Measurements from ENCODE around the gene EID1. TPM values are rescaled to one million over a fixed set of nuclear protein-coding genes. Genes with fewer than 3 reads are reported as not detected.

Gene EID1
- total RNA-seq, 4 donors from 2014 or later = 57.6 to 88.6 (median 84.7) TPM

DNA sequence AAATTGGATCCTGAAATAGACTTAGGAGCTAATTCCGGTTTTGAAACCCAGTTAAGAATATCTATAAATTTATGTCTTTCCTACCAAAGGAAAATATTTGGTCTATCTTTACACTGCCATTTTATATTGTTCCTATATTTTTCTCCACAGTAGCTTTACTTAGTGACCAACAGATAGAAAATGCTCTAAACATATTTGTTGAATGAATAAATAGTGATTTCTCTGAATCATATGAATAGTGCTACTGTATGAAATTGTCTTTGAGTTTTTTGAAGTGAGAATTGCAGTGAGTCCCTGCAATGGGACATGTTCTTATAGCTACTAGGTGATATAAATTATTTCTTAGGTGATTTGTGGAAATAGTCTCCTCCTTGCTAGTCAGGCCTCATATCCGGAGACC, 18.5 kb upstream of the EID1 start:
- peaks cover 10% of the 10 kb centered on the region for H3K4me1 ChIP-seq
- no peaks in the 10 kb centered on the region for H3K36me3 ChIP-seq
- no peaks in the 10 kb centered on the region for H3K9me3 ChIP-seq
- DNase-seq (ENCODE audit: low spot score in 2 of 2) = no peak
- H3K27me3 ChIP-seq = no peaks in the 10 kb centered on the region
- no peak for TF ChIP-seq POLR2AphosphoS5 (IDR thresholded peaks at IDR 0.05)
- TF ChIP-seq EP300 (IDR thresholded peaks at IDR 0.05) = no peak
- TF ChIP-seq, protein P1, sequence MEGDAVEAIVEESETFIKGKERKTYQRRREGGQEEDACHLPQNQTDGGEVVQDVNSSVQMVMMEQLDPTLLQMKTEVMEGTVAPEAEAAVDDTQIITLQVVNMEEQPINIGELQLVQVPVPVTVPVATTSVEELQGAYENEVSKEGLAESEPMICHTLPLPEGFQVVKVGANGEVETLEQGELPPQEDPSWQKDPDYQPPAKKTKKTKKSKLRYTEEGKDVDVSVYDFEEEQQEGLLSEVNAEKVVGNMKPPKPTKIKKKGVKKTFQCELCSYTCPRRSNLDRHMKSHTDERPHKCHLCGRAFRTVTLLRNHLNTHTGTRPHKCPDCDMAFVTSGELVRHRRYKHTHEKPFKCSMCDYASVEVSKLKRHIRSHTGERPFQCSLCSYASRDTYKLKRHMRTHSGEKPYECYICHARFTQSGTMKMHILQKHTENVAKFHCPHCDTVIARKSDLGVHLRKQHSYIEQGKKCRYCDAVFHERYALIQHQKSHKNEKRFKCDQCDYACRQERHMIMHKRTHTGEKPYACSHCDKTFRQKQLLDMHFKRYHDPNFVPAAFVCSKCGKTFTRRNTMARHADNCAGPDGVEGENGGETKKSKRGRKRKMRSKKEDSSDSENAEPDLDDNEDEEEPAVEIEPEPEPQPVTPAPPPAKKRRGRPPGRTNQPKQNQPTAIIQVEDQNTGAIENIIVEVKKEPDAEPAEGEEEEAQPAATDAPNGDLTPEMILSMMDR (IDR thresholded peaks at IDR 0.05) = no peak
- TF ChIP-seq POLR2A (IDR thresholded peaks at IDR 0.05) = no peak
- no peak overlapping the region for H3K27ac ChIP-seq
- no peak overlapping the region for H3K4me3 ChIP-seq
- 90% methylated on average over 2 of the region's 2 CpGs for WGBS

DNA sequence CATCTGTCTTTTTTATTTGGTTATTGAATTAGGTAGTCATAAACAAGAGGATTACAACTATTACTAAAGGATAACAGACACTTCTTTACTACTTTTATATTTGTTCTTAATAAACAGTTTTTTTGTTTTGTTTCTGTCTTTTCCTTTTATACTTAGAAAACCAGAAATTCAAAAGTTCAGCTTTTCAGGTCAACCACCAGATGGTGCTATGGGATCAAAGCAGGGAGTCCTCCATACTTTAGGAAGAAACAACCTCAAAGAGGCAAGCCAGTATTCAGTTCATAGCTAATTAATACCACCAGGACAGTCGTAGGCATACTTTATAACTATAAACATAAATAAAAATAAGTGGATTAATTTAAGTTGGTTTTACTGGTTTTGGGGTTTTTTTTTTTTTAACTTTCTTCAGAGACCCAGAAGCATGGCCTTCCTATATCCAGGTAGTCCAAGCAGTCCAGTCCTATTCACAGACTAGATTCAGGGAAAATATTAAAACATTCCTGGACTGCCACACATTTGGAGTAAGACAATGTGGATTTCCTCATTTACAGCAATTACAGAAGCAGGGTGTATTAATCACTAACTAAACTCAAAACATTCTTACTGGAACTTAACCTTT, 16.0 kb upstream of the EID1 start:
- 2% methylated on average over 1 of the region's 1 CpG for WGBS
- Histone ChIP-seq H3K4me1 (no peaks in the 10 kb centered on the region), H3K27ac (no peak overlapping the region), H3K36me3 (no peaks in the 10 kb centered on the region), H3K4me3 (no peak overlapping the region), H3K9me3 (no peaks in the 10 kb centered on the region), H3K27me3 (no peaks in the 10 kb centered on the region)
- TF ChIP-seq, protein P1 (IDR thresholded peaks at IDR 0.05) = peak; percentile 74 to 93
- TF ChIP-seq EP300 (IDR thresholded peaks at IDR 0.05) (no peak), POLR2A (IDR thresholded peaks at IDR 0.05) (no peak), POLR2AphosphoS5 (IDR thresholded peaks at IDR 0.05) (no peak)
- no peak for DNase-seq (ENCODE audit: low spot score in 2 of 2)

GRCh38 chr15:48862705-48863104, 15.2 kb upstream of the EID1 start:
- no peaks in the 10 kb centered on the region for H3K36me3 ChIP-seq
- no peak overlapping the region for H3K27ac ChIP-seq
- H3K4me3 ChIP-seq = no peak overlapping the region
- no peaks in the 10 kb centered on the region for H3K4me1 ChIP-seq
- TF ChIP-seq, protein P1 (IDR thresholded peaks at IDR 0.05) = no peak
- TF ChIP-seq POLR2A (IDR thresholded peaks at IDR 0.05) = no peak
- no peak for TF ChIP-seq POLR2AphosphoS5 (IDR thresholded peaks at IDR 0.05)
- TF ChIP-seq EP300 (IDR thresholded peaks at IDR 0.05) = no peak
- no peak for DNase-seq (ENCODE audit: low spot score in 2 of 2)
- no peaks in the 10 kb centered on the region for H3K9me3 ChIP-seq
- WGBS = 88% methylated on average over 1 of the region's 1 CpG
- no peaks in the 10 kb centered on the region for H3K27me3 ChIP-seq

DNA sequence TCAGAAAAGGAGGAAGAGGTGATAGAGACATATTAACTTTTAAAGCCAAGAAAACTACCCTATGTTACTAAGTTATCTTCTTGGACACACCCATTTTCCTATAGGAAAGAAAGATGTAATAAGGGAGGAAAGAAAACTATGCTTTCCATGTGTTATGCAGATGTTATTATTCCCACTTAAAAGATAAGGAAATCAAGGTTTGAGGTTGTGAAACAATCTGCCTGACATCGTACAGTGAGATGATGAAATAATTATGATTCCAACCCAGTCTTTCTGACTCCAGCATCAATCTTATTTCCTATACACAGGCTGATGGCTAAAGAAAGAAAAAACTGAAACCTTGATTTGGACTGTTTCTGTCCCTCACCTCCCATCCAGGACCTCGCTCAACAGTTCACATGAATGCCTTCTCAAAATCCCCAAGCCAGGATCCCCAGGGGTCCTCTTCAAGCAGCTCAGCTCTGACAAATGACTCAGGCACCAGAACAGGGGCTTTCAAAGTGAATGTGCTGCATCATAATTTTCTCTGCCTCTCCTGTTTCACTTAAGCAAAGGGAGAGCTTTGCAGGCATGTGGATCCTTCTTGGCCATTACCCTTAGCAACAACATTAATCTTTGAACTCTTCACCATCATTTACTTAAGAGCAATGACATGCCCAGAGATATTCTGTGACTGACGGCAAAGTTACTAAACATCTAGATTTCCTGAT, 12.4 kb upstream of the EID1 start:
- no peaks in the 10 kb centered on the region for H3K9me3 ChIP-seq
- TF ChIP-seq POLR2AphosphoS5 (IDR thresholded peaks at IDR 0.05) = no peak
- no peak for TF ChIP-seq EP300 (IDR thresholded peaks at IDR 0.05)
- TF ChIP-seq, protein P1 (IDR thresholded peaks at IDR 0.05) = no peak
- TF ChIP-seq POLR2A (IDR thresholded peaks at IDR 0.05) = no peak
- no peak overlapping the region for H3K4me3 ChIP-seq
- H3K27ac ChIP-seq = no peak overlapping the region
- DNase-seq (ENCODE audit: low spot score in 2 of 2) = no peak
- H3K4me1 ChIP-seq = no peaks in the 10 kb centered on the region
- no peaks in the 10 kb centered on the region for H3K36me3 ChIP-seq
- WGBS = 63% methylated on average over 3 of the region's 3 CpGs
- no peaks in the 10 kb centered on the region for H3K27me3 ChIP-seq

GRCh38 chr15:48866141-48866563, 11.8 kb upstream of the EID1 start:
- no peak overlapping the region for H3K27ac ChIP-seq
- 48% methylated on average over 2 of the region's 2 CpGs for WGBS
- DNase-seq (ENCODE audit: low spot score in 2 of 2) = no peak
- TF ChIP-seq POLR2AphosphoS5 (IDR thresholded peaks at IDR 0.05) (no peak), POLR2A (IDR thresholded peaks at IDR 0.05) (no peak), EP300 (IDR thresholded peaks at IDR 0.05) (no peak)
- TF ChIP-seq, protein P1 (IDR thresholded peaks at IDR 0.05) = no peak
- H3K27me3 ChIP-seq = no peaks in the 10 kb centered on the region
- H3K36me3 ChIP-seq = no peaks in the 10 kb centered on the region
- H3K9me3 ChIP-seq = no peaks in the 10 kb centered on the region
- H3K4me3 ChIP-seq = no peak overlapping the region
- H3K4me1 ChIP-seq = no peaks in the 10 kb centered on the region
